NCI-H510A treated with DMSO at 0.1 percent for 48 hours (cell line): Measurements from ENCODE around the gene SH2B2.
"Not testable (repeated sequence)": the region's sequence is repeated elsewhere in the genome, so short reads cannot be mapped to it uniquely, and the experiment has no call there.

Experiments used
- DNase-seq: peaks from one replicate; lab custom pipeline; 2025; lab: John Stamatoyannopoulos, UW

Gene SH2B2

GRCh38 chr7:102306916-102307677, 20.4 kb downstream of the SH2B2 start:
- no peak for DNase-seq

- no peak for DNase-seq
Measured at GRCh38 chr7:102310414-102310815, 23.7 kb downstream of the SH2B2 start.

- no peak for DNase-seq
Measured at GRCh38 chr7:102312317-102312716, 25.6 kb downstream of the SH2B2 start.

GRCh38 chr7:102313997-102314780, 27.5 kb downstream of the SH2B2 start:
- DNase-seq: no peak

GRCh38 chr7:102317231-102318059, 30.8 kb downstream of the SH2B2 start:
- no peak for DNase-seq

DNA sequence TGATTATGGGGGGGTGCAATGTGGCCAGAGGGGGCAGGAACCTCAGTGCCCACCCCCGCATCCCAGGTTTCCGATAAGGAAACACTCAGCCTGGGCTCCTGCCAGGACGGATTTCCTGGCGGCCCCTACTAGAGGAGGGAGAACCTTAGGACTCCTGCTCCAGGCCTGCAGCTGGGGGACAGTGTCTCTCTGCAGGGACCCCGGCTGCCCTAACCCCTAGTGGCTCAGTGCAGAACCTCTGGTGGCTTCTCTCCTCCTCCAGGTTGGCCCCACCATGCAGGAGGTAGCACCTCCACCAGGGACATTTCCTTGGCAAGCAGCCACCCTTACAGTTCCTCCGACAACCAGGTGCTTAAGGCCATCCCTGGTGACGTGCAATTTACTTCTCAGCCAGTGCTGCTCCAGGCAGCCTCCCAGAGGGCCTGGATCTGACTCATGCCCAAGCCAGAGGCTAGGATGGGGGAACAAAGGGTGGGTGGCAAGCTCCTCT, 31.9 kb downstream of the SH2B2 start:
- DNase-seq: no peak

DNA sequence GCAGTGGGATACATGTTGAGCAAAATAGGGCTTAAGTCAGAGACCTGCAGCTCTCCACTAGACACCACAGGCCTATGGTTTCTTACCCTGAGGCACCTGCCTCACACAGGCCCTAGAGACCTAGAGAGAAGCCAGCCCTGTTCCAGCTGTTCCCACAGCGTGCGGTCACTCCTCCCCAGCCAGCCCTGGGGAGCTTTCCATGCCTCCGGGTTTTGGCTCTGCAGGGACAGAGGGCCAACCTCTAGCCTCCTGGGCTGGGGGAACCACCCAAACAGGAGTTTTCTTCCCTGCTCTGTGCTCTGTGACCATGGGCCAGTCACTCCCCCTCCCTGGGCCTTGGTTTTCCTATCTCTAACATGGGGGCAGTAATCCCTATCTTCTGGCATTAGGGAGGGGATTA, 33.0 kb downstream of the SH2B2 start:
- no peak for DNase-seq

GRCh38 chr7:102320181-102320580, 33.5 kb downstream of the SH2B2 start:
- DNase-seq: no peak

- no peak for DNase-seq
Measured at GRCh38 chr7:102320601-102321350, 34.1 kb downstream of the SH2B2 start.

- no peak for DNase-seq
Measured at GRCh38 chr7:102321351-102322201, 34.9 kb downstream of the SH2B2 start.

GRCh38 chr7:102322202-102322715, 35.6 kb downstream of the SH2B2 start:
- no peak for DNase-seq

GRCh38 chr7:102323914-102324195, 37.2 kb downstream of the SH2B2 start:
- no peak for DNase-seq

GRCh38 chr7:102325106-102325505, 38.4 kb downstream of the SH2B2 start:
- not testable (repeated sequence) for DNase-seq

DNA sequence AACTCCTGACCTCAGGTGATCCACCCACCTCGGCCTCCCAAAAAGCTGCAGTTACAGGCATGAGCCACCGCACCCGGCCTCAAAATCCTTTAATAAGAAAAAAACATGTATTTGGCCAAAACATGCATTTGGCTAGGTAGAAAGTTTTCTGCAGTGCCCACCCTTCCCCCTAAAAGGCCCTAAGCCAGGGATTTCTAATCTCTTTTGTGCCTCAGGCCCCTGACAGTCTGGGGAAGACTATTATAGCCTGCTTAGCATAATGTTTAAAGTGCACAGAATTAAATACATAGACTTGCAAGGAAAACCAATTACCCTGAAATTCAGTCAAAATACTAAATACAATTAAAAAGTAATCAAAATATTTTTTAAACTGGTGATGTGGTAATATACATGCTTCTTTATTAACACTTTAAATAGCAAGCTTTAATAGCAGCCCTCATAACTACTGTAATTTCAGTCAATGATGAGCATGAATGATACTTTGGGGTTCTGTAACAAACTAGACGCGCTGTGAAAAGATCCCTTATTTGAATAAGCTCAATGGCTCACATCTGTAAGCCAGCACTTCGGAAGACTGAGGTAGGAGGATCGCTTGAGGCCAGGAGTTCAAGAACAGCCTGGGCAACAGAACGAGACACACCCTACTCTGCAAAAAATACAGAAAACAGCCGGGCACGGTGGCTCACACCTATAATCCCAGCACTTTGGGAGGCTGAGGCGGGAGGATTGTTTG, 39.7 kb downstream of the SH2B2 start:
- no peak for DNase-seq

- not testable (repeated sequence) for DNase-seq
Measured at GRCh38 chr7:102327183-102327582, 40.5 kb downstream of the SH2B2 start.

DNA sequence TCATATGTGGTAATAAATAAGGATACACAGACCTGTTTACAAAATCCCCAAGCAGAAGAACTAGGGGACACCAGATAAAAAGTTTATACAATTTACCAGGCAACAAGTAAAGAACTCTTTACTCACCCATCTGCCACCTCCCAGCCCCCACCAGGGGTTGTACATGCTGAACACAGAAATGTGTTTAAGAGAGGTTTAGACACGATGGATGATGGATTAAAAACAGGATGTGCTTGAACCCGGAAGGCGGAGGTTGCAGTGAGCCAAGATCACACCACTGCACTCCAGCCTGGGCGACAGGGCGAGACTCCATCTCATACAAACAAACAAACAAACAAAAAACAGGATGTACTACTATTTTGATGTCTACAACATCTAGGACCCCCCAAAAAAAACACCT, 42.2 kb downstream of the SH2B2 start:
- DNase-seq: not testable (repeated sequence)

GRCh38 chr7:102329366-102329765, 42.7 kb downstream of the SH2B2 start:
- not testable (repeated sequence) for DNase-seq

GRCh38 chr7:102330666-102331460, 44.2 kb downstream of the SH2B2 start:
- not testable (repeated sequence) for DNase-seq

- not testable (repeated sequence) for DNase-seq
Measured at GRCh38 chr7:102335574-102335973, 48.9 kb downstream of the SH2B2 start.
